Measurements from ENCODE around the gene OR52W1.

DNA sequence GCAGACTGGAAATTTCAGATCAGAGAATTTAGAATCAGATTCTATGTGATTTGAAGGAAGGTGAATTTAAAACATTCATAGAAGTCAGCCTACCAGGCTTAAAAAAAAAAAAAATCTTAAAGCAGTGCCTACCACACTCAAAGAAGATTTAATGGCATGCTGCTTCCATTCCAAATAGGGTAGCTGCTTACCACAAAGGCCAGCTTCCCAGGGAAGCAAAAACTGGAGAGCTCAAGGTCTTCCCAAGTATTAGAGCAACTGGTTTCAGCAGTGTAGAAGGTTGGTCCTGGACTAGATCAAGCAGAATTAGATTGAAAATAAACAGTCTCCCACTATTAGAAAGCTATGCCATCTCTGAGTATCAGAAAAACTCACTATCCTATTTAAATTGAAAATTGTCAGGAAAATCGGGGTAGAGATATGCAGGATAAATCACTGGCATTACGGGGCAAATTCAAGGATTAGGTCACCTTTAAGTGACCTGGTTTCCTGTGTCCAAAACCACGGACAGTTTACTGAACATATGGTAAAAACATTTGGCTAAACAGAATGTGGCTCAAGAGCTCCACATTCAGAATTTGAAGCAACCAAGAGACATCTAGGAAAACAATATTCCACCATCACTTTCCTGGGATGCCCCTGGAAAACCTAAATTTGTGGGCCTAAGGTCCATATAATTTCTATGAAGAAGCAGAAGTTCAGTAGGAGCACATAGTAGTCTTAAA lies 7.6 kb downstream of the OR52W1 start:
- TF ChIP-seq, protein P1, sequence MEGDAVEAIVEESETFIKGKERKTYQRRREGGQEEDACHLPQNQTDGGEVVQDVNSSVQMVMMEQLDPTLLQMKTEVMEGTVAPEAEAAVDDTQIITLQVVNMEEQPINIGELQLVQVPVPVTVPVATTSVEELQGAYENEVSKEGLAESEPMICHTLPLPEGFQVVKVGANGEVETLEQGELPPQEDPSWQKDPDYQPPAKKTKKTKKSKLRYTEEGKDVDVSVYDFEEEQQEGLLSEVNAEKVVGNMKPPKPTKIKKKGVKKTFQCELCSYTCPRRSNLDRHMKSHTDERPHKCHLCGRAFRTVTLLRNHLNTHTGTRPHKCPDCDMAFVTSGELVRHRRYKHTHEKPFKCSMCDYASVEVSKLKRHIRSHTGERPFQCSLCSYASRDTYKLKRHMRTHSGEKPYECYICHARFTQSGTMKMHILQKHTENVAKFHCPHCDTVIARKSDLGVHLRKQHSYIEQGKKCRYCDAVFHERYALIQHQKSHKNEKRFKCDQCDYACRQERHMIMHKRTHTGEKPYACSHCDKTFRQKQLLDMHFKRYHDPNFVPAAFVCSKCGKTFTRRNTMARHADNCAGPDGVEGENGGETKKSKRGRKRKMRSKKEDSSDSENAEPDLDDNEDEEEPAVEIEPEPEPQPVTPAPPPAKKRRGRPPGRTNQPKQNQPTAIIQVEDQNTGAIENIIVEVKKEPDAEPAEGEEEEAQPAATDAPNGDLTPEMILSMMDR (IDR thresholded peaks at IDR 0.05; ENCODE audit: low read length): no peak
- TF ChIP-seq EZH2 (IDR thresholded peaks at IDR 0.05; ENCODE audit: borderline replicate concordance, low read length): no peak
